Fibroblast of lung (primary cell): Measurements from ENCODE around the gene OGFOD3. TPM values are rescaled to one million over a fixed set of nuclear protein-coding genes. Genes with fewer than 3 reads are reported as not detected.
A peak's percentile ranks its signal among the peaks of the same experiment; 100 is the strongest.

Source experiments
- DNase-seq, 2 donors: peaks; one replicate each; pipeline versions ENCODE4 v3.0.0 to v3.0.0-alpha.2; 2010; ENCODE audit warnings: low read depth in 2 of 2
- H2AFZ ChIP-seq: 2 replicates; pipeline ENCODE4 v1.5.1; 2012; ENCODE audit warnings: low read length, control low read depth, inconsistent platforms
- H3K27ac ChIP-seq: 2 replicates; pipeline ENCODE4 v1.5.1; 2011; ENCODE audit warnings: low read length, control low read depth; ENCODE audit not compliant: insufficient read depth
- H3K27me3 ChIP-seq: 2 replicates; pipeline ENCODE4 v1.5.1; 2011; ENCODE audit warnings: mild to moderate bottlenecking, low read length; ENCODE audit not compliant: control insufficient read depth, insufficient read depth
- H3K36me3 ChIP-seq: 2 replicates; pipeline ENCODE4 v1.5.1; 2011; ENCODE audit warnings: low read length; ENCODE audit not compliant: control insufficient read depth, insufficient read depth
- H3K4me1 ChIP-seq: 2 replicates; pipeline ENCODE4 v1.5.1; 2011; ENCODE audit warnings: low read length; ENCODE audit not compliant: control insufficient read depth, insufficient read depth; ENCODE audit errors: extremely low read depth
- H3K4me2 ChIP-seq: 2 replicates; pipeline ENCODE4 v1.5.1; 2011; ENCODE audit warnings: low read length, control low read depth; ENCODE audit not compliant: insufficient read depth; ENCODE audit errors: extremely low read depth
- H3K4me3 ChIP-seq, 4 experiments: fragments of 200-600 bp in 1 of 4; sonication (generic) in 1 of 4; replicated peaks in 1 of 4; 2 replicates each; pipeline ENCODE4 v1.5.1; 2011 to 2016; ENCODE audit warnings: low read length in 4 of 4, low read depth in 3 of 4, mild to moderate bottlenecking in 3 of 4, control low read depth in 2 of 4, inconsistent platforms in 1 of 4, mixed read lengths in 1 of 4; ENCODE audit not compliant: insufficient read depth in 1 of 4; ENCODE audit errors: control extremely low read depth in 1 of 4
- H3K79me2 ChIP-seq: 2 replicates; pipeline ENCODE4 v1.5.1; 2012; ENCODE audit warnings: mild to moderate bottlenecking, low read length, inconsistent platforms; ENCODE audit not compliant: control insufficient read depth, insufficient read depth
- H3K9ac ChIP-seq: 2 replicates; pipeline ENCODE4 v1.5.1; 2011; ENCODE audit warnings: mild to moderate bottlenecking, low read length, control low read depth; ENCODE audit not compliant: insufficient read depth
- H3K9me3 ChIP-seq: 2 replicates; pipeline ENCODE4 v1.5.1; 2012; ENCODE audit warnings: low read depth, low read length; ENCODE audit not compliant: control insufficient read depth, insufficient read depth
- H4K20me1 ChIP-seq: 2 replicates; pipeline ENCODE4 v1.5.1; 2011; ENCODE audit warnings: low read length; ENCODE audit not compliant: control insufficient read depth, insufficient read depth; ENCODE audit errors: extremely low read depth
- EZH2 ChIP-seq: IDR thresholded peaks from 2 replicates; pipeline ENCODE4 v1.5.1; 2012; ENCODE audit warnings: low read length, control low read depth, mild to moderate bottlenecking; ENCODE audit errors: missing control alignments
- polyA plus RNA-seq, 2 donors: library from polyadenylated mRNA; depleted of rRNA in 1 of 2; stranded (reverse) in 1 of 2; unstranded in 1 of 2; fragments of >200 nt; gene quantifications; 2 replicates each; pipeline ENCODE4 v1.2.1, GENCODE V29; 2011 to 2012; ENCODE audit warnings: missing spikeins in 1 of 2
- total RNA-seq: library from RNA; depleted of rRNA; stranded (reverse); fragments of >200 nt; gene quantifications from 2 replicates; pipeline ENCODE4 v1.2.1, GENCODE V29; 2014
- TF ChIP-seq, protein P1 (sequence below), 2 donors: IDR thresholded peaks in 1 of 2; conservative IDR thresholded peaks in 1 of 2; 1 replicate in 1 of 2; 2 replicates in 1 of 2; pipeline ENCODE4 v1.5.1; 2011 to 2012; ENCODE audit warnings: low read length in 2 of 2, control low read depth in 1 of 2, inconsistent platforms in 1 of 2, low read depth in 1 of 2, mild to moderate bottlenecking in 1 of 2

Gene OGFOD3
- total and polyA plus RNA-seq, 2 donors (not counting 1 experiment from before 2014, with no cell fraction given), result 25.6 to 27.1 TPM

DNA sequence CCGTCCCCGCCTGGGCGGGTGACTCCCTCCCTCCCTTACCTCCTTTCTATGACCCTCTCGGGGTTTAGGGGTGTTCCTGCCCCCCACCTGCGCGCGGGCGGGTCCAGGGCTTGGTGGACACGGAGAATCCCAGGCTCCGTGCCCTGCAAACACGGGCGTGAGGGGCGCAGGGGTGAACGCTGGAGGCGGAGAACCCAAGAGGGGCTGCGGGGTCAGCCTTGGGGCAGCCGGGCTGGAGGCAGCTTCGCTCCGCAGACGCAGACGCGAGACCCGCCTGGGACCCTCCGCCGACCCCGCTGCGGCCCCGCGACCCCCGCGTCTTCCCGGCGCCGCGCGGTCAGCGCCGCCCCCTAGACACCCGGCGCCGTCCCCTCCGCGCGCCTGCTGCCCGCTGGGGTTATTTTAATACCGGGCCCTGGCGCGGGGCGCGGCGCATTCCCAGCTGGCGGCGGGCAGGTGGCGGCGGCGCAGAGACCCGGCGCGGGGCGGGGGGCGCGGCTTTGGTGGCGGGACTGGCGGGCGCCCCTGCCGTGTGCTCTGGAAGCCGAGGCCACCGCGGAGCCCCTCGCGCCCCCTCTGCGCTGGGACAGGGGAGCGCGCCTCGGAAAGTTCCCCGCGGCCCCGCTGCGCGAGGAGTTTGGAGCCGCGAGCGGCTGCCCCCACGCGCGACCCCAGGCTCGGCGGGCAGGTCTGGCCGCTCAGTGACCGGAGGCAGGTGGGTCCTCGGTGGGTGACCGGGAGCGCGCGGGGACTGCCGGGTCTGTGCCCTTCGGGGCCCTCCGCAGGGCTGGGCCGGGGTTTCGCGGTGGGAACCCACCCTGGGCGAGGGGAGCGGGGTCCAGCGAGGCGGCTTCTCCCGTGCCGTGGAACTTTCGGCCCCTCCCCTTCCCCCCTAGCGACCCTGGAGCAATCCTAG lies 46.8 kb downstream of the OGFOD3 start, which contains the start of gene UTS2R:
TSS of gene UTS2R (plus strand) at position 433 of the 916 bp plus-strand sequence. CDS start 2,560 bp downstream, outside the sequence.
- DNase-seq, result no peak
- TF ChIP-seq, protein P1, sequence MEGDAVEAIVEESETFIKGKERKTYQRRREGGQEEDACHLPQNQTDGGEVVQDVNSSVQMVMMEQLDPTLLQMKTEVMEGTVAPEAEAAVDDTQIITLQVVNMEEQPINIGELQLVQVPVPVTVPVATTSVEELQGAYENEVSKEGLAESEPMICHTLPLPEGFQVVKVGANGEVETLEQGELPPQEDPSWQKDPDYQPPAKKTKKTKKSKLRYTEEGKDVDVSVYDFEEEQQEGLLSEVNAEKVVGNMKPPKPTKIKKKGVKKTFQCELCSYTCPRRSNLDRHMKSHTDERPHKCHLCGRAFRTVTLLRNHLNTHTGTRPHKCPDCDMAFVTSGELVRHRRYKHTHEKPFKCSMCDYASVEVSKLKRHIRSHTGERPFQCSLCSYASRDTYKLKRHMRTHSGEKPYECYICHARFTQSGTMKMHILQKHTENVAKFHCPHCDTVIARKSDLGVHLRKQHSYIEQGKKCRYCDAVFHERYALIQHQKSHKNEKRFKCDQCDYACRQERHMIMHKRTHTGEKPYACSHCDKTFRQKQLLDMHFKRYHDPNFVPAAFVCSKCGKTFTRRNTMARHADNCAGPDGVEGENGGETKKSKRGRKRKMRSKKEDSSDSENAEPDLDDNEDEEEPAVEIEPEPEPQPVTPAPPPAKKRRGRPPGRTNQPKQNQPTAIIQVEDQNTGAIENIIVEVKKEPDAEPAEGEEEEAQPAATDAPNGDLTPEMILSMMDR (conservative IDR thresholded peaks at IDR 0.05 in 1 of 2, IDR thresholded peaks at IDR 0.05 in 1 of 2; ENCODE audit: low read depth in 1 of 2, low read length in 2 of 2), result no peak
- peak; percentile 64 for TF ChIP-seq EZH2
- H3K4me3 ChIP-seq, result peak within 1 kb of the TSS; percentile 7 to 44 (median 37)
- H2AFZ ChIP-seq, result peak within 1 kb of the TSS; percentile 53
- no peaks in the 10 kb centered on the region for H3K79me2 ChIP-seq
- no peaks in the 10 kb centered on the region for H3K36me3 ChIP-seq
- peaks cover 42% of the 10 kb centered on the region for H3K27me3 ChIP-seq
- no peaks in the 10 kb centered on the region for H3K9me3 ChIP-seq
- H4K20me1 ChIP-seq, result no peaks in the 10 kb centered on the region
- H3K9ac ChIP-seq, result no peak within 1 kb of the TSS
- H3K4me2 ChIP-seq, result peak within 1 kb of the TSS; percentile 75
- no peak within 1 kb of the TSS for H3K27ac ChIP-seq
- no peaks in the 10 kb centered on the region for H3K4me1 ChIP-seq

- H3K4me2 ChIP-seq, result peak overlapping the region; percentile 75
- no peak overlapping the region for H3K27ac ChIP-seq
- no peak overlapping the region for H3K9ac ChIP-seq
- no peaks in the 10 kb centered on the region for H3K9me3 ChIP-seq
- H3K4me1 ChIP-seq, result no peaks in the 10 kb centered on the region
- peak in 1 of 2 donors; percentile 17 for DNase-seq
- no peaks in the 10 kb centered on the region for H3K79me2 ChIP-seq
- H3K36me3 ChIP-seq, result no peaks in the 10 kb centered on the region
- peak; percentile 75 for TF ChIP-seq EZH2
- TF ChIP-seq, protein P1 (conservative IDR thresholded peaks at IDR 0.05 in 1 of 2, IDR thresholded peaks at IDR 0.05 in 1 of 2; ENCODE audit: low read depth in 1 of 2, low read length in 2 of 2), result no peak
- peak overlapping the region; percentile 7 to 44 (median 37) for H3K4me3 ChIP-seq
- H2AFZ ChIP-seq, result peak overlapping the region; percentile 53
- H3K27me3 ChIP-seq, result peaks cover 39% of the 10 kb centered on the region
- no peaks in the 10 kb centered on the region for H4K20me1 ChIP-seq
Measured at GRCh38 chr17:82370471-82371332, 47.7 kb downstream of the OGFOD3 start.

GRCh38 chr17:82369211-82369610 lies 49.2 kb downstream of the OGFOD3 start:
- Histone ChIP-seq H3K9me3 (no peaks in the 10 kb centered on the region), H3K36me3 (no peaks in the 10 kb centered on the region), H3K27ac (no peak overlapping the region), H3K4me3 (no peak overlapping the region), H3K27me3 (peaks cover 28% of the 10 kb centered on the region), H3K4me1 (no peaks in the 10 kb centered on the region), H2AFZ (no peak overlapping the region), H3K9ac (no peak overlapping the region), H4K20me1 (no peaks in the 10 kb centered on the region), H3K79me2 (no peaks in the 10 kb centered on the region), H3K4me2 (no peak overlapping the region)
- DNase-seq, result no peak
- TF ChIP-seq, protein P1 (conservative IDR thresholded peaks at IDR 0.05 in 1 of 2, IDR thresholded peaks at IDR 0.05 in 1 of 2; ENCODE audit: low read depth in 1 of 2, low read length in 2 of 2), result no peak
- TF ChIP-seq EZH2, result no peak
